K562 (cell line): ENCODE data around the gene RABL6. TPM values are rescaled to one million over a fixed set of nuclear protein-coding genes. Genes with fewer than 3 reads are reported as not detected.

Source experiments
- ATF1 ChIP-seq, 2 experiments: fragments of 450-650 bp in 1 of 2; IDR thresholded peaks; 2 replicates each; pipeline ENCODE4 v1.6.1; 2016; ENCODE audit warnings: missing compliant biosample characterization in 1 of 2, missing genetic modification characterization in 1 of 2
- FOXJ3 ChIP-seq: sonication (generic); formaldehyde crosslinking; IDR thresholded peaks from 2 replicates; pipeline ENCODE4 v1.4.0; 2020; ENCODE audit warnings: mild to moderate bottlenecking, missing genetic modification reagents
- NFYB ChIP-seq: IDR thresholded peaks from 2 replicates; pipeline ENCODE4 v1.6.1; 2011; ENCODE audit warnings: mild to moderate bottlenecking, moderate library complexity; ENCODE audit not compliant: insufficient read length; ENCODE audit errors: extremely low read depth
- TCF7L2 ChIP-seq: fragments of 150-350 bp; IDR thresholded peaks from 2 replicates; pipeline ENCODE4 v1.6.1; 2016; ENCODE audit warnings: low read depth, mild to moderate bottlenecking, low read length, moderate library complexity
- polyA plus RNA-seq, 8 experiments: library from polyadenylated mRNA; depleted of rRNA in 4 of 8; stranded (reverse) in 5 of 8; unstranded in 3 of 8; fragments of >200 nt; fragmentation: Nextera tagmentation in 2 of 8; fragmentation: Illumina TruSeq in 1 of 8; extraction: Ambion mirVana in 2 of 8; extraction: Trizol in 1 of 8; gene quantifications; 2 replicates each; pipeline versions ENCODE4 v1.2.1 to v1.2.3, GENCODE V29; 2011 to 2014; ENCODE audit warnings: inconsistent platforms in 1 of 8, missing spikeins in 1 of 8
- total RNA-seq, 7 experiments: library from RNA; depleted of rRNA in 6 of 7; stranded (reverse); fragments of >200 nt in 6 of 7; fragmentation: Illumina TruSeq in 2 of 7; extraction: Trizol in 2 of 7; gene quantifications; 2 replicates each; pipeline versions ENCODE4 v1.2.1 to v1.2.3, GENCODE V29; 2011 to 2021; ENCODE audit warnings: low replicate concordance in 1 of 7
- TF ChIP-seq, protein P1 (sequence below), 2 experiments: fragments of 200-800 bp in 1 of 2; sonication (Bioruptor generic) in 1 of 2; sonication (generic) in 1 of 2; formaldehyde crosslinking in 1 of 2; IDR thresholded peaks in 1 of 2; conservative IDR thresholded peaks in 1 of 2; 2 replicates each; pipeline versions ENCODE4 v1.5.0 to v1.6.1; 2016 to 2020; ENCODE audit warnings: missing compliant biosample characterization in 1 of 2, missing genetic modification characterization in 1 of 2, missing genetic modification reagents in 1 of 2
- TF ChIP-seq, protein P2 (sequence below): fragments of 250-450 bp; sonication (Bioruptor Pico); IDR thresholded peaks from 2 replicates; pipeline ENCODE4 v1.4.0; 2020; ENCODE audit warnings: borderline replicate concordance
- TF ChIP-seq, protein P3 (sequence below): sonication (generic); formaldehyde crosslinking; IDR thresholded peaks from 2 replicates; pipeline ENCODE4 v1.9.0; 2022; ENCODE audit warnings: mild to moderate bottlenecking, missing genetic modification reagents
- TF ChIP-seq, protein P4 (sequence below): fragments of 250-450 bp; sonication (Bioruptor Pico); IDR thresholded peaks from 2 replicates; pipeline ENCODE4 v1.5.0; 2022; ENCODE audit warnings: mild to moderate bottlenecking
- TF ChIP-seq, protein P5 (sequence below): fragments of 450-650 bp; IDR thresholded peaks from 2 replicates; pipeline ENCODE4 v1.6.1; 2016
- TF ChIP-seq, protein P6 (sequence below): sonication (generic); formaldehyde crosslinking; IDR thresholded peaks from 2 replicates; pipeline ENCODE4 v1.8.1; 2022; ENCODE audit warnings: missing genetic modification reagents
- TF ChIP-seq, protein P7 (sequence below): sonication (generic); formaldehyde crosslinking; IDR thresholded peaks from 2 replicates; pipeline ENCODE4 v1.8.0; 2022; ENCODE audit warnings: missing genetic modification reagents, mild to moderate bottlenecking, moderate library complexity, borderline replicate concordance
- TF ChIP-seq, protein P8 (sequence below), 2 experiments: fragments of 450-650 bp; conservative IDR thresholded peaks; 2 replicates each; pipeline ENCODE4 v1.6.1; 2017; ENCODE audit warnings: mild to moderate bottlenecking in 2 of 2, moderate library complexity in 2 of 2

The RABL6 gene
- total and polyA plus RNA-seq, 9 of the 15 experiments (the other 6 are each of a cell fraction or from before 2014, with no cell fraction given): 5.6 to 181 (median 84.5) TPM

DNA sequence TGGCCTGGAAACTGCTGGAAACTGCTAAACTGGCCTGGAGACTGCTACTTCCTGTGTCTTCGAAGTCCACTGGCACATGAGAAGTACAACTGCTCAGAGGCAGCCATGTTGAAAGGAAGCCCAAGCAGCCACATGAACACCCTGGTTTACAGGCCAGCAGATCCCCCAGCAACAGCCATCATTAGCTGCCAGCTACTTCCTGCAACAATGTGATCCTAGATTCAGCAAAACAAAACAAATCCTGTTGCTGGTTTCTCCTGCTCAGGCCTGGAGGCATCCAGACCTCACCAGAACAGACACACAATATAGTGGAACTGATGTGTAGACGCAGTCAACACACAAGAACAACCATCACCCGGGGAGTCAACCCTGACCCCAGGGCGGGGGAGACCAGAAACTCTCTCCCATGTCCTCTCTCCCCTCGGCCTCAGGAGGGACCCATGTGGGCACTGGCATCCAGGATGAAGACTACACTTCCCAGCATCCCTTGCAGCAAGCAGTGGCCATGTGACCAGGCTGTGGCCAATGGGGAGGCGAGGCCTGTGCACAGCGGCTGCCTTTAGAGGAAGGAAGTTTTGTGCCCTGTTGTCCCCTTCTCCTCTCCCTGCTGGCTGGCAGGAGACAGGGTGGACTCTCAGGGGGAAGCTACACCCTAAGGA lies 34.2 kb upstream of the RABL6 start (continued):
- TF ChIP-seq, protein P1, sequence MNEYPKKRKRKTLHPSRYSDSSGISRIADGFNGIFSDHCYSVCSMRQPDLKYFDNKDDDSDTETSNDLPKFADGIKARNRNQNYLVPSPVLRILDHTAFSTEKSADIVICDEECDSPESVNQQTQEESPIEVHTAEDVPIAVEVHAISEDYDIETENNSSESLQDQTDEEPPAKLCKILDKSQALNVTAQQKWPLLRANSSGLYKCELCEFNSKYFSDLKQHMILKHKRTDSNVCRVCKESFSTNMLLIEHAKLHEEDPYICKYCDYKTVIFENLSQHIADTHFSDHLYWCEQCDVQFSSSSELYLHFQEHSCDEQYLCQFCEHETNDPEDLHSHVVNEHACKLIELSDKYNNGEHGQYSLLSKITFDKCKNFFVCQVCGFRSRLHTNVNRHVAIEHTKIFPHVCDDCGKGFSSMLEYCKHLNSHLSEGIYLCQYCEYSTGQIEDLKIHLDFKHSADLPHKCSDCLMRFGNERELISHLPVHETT (CRISPR knock-in tag; conservative IDR thresholded peaks at IDR 0.05 in 1 of 2, IDR thresholded peaks at IDR 0.05 in 1 of 2): no peak
- TF ChIP-seq TCF7L2 (no peak), ATF1 (CRISPR knock-in tag; IDR thresholded peaks at IDR 0.05) (no peak), ATF1 (tag; IDR thresholded peaks at IDR 0.05) (no peak), NFYB (peak; percentile 89), FOXJ3 (CRISPR knock-in tag) (no peak)
- TF ChIP-seq, protein P2, sequence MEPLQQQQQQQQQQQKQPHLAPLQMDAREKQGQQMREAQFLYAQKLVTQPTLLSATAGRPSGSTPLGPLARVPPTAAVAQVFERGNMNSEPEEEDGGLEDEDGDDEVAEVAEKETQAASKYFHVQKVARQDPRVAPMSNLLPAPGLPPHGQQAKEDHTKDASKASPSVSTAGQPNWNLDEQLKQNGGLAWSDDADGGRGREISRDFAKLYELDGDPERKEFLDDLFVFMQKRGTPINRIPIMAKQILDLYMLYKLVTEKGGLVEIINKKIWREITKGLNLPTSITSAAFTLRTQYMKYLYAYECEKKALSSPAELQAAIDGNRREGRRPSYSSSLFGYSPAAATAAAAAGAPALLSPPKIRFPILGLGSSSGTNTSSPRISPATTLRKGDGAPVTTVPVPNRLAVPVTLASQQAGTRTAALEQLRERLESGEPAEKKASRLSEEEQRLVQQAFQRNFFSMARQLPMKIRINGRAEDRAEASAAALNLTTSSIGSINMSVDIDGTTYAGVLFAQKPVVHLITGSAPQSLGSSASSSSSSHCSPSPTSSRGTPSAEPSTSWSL (CRISPR knock-in tag): no peak
- TF ChIP-seq, protein P3, sequence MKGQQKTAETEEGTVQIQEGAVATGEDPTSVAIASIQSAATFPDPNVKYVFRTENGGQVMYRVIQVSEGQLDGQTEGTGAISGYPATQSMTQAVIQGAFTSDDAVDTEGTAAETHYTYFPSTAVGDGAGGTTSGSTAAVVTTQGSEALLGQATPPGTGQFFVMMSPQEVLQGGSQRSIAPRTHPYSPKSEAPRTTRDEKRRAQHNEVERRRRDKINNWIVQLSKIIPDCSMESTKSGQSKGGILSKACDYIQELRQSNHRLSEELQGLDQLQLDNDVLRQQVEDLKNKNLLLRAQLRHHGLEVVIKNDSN (CRISPR knock-in tag): peak; percentile 99
- TF ChIP-seq, protein P4, sequence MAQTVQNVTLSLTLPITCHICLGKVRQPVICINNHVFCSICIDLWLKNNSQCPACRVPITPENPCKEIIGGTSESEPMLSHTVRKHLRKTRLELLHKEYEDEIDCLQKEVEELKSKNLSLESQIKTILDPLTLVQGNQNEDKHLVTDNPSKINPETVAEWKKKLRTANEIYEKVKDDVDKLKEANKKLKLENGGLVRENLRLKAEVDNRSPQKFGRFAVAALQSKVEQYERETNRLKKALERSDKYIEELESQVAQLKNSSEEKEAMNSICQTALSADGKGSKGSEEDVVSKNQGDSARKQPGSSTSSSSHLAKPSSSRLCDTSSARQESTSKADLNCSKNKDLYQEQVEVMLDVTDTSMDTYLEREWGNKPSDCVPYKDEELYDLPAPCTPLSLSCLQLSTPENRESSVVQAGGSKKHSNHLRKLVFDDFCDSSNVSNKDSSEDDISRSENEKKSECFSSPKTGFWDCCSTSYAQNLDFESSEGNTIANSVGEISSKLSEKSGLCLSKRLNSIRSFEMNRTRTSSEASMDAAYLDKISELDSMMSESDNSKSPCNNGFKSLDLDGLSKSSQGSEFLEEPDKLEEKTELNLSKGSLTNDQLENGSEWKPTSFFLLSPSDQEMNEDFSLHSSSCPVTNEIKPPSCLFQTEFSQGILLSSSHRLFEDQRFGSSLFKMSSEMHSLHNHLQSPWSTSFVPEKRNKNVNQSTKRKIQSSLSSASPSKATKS (CRISPR knock-in tag): no peak
- TF ChIP-seq, protein P5, sequence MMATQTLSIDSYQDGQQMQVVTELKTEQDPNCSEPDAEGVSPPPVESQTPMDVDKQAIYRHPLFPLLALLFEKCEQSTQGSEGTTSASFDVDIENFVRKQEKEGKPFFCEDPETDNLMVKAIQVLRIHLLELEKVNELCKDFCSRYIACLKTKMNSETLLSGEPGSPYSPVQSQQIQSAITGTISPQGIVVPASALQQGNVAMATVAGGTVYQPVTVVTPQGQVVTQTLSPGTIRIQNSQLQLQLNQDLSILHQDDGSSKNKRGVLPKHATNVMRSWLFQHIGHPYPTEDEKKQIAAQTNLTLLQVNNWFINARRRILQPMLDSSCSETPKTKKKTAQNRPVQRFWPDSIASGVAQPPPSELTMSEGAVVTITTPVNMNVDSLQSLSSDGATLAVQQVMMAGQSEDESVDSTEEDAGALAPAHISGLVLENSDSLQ: no peak
- TF ChIP-seq, protein P6, sequence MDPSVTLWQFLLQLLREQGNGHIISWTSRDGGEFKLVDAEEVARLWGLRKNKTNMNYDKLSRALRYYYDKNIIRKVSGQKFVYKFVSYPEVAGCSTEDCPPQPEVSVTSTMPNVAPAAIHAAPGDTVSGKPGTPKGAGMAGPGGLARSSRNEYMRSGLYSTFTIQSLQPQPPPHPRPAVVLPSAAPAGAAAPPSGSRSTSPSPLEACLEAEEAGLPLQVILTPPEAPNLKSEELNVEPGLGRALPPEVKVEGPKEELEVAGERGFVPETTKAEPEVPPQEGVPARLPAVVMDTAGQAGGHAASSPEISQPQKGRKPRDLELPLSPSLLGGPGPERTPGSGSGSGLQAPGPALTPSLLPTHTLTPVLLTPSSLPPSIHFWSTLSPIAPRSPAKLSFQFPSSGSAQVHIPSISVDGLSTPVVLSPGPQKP (CRISPR knock-in tag): no peak
- TF ChIP-seq, protein P7, sequence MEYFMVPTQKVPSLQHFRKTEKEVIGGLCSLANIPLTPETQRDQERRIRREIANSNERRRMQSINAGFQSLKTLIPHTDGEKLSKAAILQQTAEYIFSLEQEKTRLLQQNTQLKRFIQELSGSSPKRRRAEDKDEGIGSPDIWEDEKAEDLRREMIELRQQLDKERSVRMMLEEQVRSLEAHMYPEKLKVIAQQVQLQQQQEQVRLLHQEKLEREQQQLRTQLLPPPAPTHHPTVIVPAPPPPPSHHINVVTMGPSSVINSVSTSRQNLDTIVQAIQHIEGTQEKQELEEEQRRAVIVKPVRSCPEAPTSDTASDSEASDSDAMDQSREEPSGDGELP (CRISPR knock-in tag): peak; percentile 24; the same call in 1 of the 2 replicates
- TF ChIP-seq, protein P8, sequence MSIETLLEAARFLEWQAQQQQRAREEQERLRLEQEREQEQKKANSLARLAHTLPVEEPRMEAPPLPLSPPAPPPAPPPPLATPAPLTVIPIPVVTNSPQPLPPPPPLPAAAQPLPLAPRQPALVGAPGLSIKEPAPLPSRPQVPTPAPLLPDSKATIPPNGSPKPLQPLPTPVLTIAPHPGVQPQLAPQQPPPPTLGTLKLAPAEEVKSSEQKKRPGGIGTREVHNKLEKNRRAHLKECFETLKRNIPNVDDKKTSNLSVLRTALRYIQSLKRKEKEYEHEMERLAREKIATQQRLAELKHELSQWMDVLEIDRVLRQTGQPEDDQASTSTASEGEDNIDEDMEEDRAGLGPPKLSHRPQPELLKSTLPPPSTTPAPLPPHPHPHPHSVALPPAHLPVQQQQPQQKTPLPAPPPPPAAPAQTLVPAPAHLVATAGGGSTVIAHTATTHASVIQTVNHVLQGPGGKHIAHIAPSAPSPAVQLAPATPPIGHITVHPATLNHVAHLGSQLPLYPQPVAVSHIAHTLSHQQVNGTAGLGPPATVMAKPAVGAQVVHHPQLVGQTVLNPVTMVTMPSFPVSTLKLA (conservative IDR thresholded peaks at IDR 0.05): no peak
